NCI-H748 treated with DMSO at 0.1 percent for 48 hours (cell line): ENCODE results near the gene TECPR1.

Experiments used
- DNase-seq: peaks from one replicate; lab custom pipeline; 2025; lab: John Stamatoyannopoulos, UW

TECPR1 gene

GRCh38 chr7:98210513-98211220 lies 41.4 kb downstream of the TECPR1 start:
- no peak for DNase-seq

- no peak for DNase-seq
Measured at GRCh38 chr7:98209166-98209920, 42.7 kb downstream of the TECPR1 start.

- DNase-seq, result no peak
Measured at GRCh38 chr7:98206451-98207330, 45.3 kb downstream of the TECPR1 start.

DNA sequence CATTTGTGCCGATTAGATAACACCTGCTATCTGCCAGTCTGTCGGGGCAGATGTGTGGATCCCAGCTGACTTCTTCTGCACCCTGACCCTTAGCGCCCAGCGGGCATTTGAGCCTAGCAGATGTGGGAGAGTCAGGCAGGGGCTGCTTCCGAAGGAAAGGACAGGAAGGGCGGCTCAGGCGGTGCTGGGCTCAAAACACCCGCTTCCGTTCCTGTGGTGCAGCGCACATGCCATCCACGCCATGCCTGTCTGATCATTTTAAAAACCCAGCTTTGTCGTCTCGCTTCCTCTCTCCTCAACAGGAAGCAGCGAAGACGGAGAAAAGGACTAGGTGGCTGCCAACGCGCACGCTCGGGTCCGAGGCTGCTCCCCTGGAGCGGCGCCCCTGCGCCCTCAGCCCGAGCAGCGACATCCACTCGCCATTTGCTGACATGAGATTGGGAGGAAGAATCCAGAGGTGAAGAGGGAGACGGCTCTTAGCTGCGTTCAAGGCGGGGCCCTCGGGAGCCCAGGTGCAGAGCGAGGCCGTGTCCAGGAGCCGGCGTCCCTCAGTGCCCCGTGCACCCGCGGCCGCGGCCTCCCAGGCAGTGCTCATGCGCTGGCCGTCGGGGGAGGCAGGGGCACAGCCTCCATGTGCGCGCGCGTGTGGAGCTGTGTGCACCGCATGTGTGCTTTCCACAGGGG lies 46.7 kb downstream of the TECPR1 start:
- DNase-seq, result no peak

DNA sequence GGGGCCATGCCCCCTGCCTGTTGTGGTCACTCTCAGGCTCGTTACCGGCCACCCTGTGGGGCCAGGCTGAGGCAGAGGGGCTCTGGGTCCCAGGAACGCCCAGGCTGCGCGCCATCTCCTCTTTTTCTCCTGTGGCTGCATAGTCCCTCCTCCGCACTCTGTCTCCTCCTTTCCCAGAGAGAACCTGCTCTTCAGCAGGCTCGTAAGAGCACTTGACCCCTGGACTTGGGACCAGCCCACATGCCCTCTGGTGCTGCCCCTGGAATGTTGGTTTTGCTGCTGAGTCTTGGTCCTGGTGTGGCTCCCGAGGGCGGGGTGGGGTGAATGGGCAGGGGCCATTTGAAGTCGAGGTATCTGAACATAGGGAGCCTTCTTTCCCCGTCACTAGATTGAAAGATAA lies 47.4 kb downstream of the TECPR1 start:
- no peak for DNase-seq

DNA sequence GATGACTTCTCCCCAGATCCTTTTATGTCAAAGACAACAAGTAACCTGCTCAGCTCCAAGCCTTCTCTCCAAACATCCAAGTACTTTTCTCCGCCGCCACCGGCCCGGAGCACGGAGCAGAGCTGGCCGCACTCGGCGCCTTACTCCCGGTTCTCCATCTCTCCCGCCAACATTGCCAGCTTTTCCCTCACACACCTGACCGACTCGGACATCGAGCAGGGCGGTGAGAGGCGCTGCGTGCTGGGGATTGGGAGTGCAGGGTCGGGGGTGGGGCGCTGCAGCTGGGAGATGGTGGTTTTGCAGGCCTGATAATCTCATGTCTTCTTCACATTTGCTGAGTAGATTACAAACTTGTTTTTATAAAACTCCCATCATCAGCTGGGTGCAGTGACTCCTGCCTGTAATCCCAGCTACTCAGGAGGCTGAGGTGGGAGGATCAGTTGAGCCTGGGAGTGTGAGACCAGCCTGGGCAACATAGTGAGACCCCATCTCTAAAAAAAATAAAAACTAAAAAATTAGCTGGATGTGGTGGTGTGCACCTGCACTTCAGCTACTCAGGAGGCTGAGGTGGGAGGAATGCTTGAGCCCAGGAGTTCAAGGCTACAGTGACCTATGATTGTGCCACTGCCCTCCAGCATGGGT lies 47.9 kb downstream of the TECPR1 start:
- DNase-seq, result no peak

DNA sequence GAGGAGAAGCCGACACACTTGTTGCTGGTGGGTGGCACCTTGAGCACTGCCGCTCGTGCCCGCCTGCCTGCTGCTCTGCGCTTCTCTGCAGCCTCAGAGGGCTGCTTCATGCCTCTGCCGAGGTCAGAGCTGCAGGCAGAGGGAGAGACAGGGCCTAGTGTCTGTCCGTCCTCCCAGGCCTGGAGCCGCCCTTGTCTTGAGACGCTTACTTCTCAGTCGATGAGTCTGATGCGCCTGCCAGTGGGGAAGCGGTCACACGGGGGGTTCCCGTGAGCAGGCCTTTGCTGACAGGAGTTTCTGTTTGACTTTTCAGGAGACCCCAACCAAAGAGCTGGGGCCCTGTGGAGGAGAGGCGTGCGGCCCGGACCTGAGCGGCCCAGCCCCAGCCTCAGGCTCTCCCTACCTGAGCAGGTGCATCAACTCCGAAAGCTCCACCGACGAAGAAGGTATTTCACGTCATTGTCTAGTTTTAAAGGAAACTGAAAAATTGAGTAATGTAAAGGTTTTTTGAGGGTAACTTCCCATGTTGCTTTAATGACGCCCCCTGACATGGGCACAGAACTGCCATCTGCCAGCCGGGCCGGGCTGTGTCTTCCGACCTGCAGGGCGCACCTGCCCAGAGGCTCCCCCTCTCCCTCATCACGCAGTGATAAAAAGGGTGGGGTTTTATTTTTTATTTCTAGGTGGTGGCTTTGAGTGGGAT lies 48.6 kb downstream of the TECPR1 start:
- no peak for DNase-seq

DNA sequence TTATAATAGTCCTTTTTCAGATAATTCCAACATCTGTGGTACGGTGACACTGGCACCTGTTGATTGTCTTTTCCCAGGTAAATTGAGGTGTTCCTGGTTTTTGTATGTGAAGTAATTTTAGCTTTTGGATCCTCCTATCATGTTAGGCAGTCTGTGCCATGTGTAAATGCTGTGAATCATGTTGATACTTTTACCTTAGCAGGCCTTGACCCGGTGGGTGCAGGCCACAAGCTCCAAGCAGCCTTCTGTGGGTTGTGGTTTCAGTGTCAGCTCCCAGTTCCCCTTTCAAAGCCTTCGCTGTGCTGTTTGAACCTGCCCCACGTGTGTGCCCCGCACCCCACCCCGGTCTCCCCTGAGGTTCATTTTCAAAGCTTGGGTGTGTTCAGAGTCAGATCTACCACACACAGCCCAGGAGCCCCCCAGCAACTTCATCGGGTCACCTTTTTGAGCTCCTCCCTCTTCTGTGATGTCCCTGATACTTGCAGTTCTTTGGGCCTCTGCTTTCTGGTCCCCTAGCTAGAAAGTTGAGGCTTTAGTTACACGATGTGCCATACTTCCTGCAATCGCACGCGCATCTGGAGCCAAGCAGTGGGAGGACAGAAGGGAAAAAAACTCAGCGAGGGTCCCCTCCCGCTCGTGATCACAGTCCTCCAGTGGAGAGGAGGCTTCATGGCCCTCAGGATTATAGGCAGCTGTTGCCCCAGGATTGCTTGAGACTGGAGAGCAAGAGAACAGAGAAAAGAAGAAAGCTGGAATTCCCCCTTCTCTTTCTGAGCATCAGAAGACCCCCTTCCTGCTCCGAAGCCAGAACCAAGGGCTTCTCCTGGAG lies 49.5 kb downstream of the TECPR1 start:
- DNase-seq, result no peak

DNA sequence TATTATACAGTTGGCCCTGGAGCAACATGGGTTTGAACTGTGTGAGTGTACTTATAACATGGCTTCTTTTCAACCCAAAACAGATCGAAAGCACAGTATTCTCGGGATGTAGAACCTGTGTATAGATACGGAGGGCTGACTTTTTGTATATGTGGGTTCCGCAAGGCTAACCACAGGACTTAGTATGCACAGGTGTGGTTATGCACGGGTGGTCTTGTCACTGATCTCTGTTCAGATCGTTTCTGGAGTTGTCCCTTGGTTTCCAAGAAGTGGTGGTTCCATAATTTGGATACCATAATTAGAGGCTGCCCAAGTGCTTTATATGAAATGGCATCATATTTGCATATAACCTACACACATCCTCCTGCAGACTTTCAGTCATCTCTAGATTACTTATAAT lies 51.7 kb downstream of the TECPR1 start:
- DNase-seq, result no peak

DNA sequence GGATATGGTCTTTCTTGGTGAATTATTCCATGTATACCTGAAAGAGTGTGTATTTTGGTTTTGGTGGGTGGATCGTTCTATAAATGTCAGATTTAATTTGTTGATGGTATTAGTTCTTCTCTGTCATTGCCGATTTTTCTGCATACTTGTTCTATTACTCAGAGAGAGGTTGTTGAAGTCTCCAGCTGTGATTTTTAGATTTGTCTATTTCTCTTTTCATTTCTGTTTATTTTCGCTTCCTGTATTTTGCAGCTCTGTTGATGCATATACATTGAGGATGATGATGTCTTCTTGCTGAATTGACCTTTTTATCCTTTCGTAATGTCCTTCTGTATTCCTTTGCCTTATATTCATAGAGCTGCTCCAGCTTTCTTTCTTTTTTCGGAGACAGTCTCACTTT lies 52.9 kb downstream of the TECPR1 start:
- DNase-seq, result no peak

GRCh38 chr7:98196706-98197605 lies 55.1 kb downstream of the TECPR1 start:
- no peak for DNase-seq

- DNase-seq, result no peak
Measured at GRCh38 chr7:98194672-98195457, 57.2 kb downstream of the TECPR1 start.

GRCh38 chr7:98194186-98194585 lies 57.8 kb downstream of the TECPR1 start:
- no peak for DNase-seq

- DNase-seq, result no peak
Measured at GRCh38 chr7:98193474-98194180, 58.4 kb downstream of the TECPR1 start.

DNA sequence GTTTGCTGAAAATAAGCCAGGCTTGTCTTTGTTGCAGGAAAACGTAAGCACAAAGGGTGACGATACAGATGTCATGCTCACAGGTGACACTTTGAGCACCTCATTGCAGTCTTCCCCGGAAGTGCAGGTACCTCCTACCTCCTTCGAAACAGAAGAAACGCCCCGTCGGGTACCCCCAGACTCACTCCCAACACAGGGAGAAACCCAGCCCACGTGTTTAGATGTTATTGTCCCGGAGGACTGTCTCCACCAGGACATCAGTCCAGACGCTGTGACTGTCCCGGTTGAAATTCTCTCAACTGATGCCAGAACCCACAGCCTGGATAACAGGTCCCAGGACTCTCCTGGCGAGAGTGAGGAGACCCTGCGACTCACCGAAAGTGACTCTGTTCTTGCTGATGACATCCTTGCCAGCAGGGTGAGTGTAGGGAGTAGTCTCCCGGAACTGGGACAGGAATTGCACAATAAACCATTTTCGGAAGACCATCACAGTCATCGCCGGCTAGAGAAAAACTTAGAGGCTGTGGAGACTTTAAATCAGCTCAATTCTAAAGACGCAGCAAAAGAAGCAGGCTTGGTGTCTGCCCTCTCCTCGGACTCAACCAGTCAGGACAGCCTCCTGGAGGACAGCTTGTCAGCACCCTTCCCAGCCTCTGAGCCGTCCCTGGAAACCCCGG lies 59.1 kb downstream of the TECPR1 start:
- DNase-seq, result no peak

DNA sequence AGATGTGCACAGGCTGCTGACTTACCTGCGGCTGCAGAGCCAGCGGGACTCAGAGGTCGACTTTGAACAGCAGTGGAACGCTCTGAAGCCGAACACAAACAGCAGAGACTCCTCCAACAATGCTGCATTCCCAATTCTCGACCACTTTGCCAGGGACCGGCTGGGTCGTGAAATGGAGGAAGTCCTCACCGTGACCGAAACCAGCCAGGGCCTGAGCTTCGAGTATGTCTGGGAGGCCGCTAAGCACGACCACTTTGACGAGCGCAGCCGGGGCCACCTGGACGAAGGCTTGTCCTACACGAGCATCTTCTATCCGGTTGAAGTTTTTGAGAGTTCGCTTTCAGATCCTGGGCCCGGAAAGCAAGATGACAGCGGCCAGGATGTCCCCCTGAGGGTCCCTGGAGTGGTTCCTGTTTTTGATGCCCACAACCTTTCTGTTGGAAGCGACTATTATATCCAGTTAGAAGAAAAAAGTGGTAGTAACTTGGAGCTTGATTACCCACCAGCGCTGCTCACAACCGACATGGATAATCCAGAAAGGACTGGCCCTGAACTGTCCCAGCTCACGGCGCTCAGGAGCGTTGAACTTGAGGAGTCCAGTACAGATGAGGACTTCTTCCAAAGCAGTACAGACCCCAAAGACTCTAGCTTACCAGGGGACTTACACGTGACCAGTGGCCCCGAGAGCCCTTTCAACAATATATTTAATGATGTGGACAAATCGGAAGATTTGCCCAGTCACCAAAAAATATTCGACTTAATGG lies 60.2 kb downstream of the TECPR1 start:
- no peak for DNase-seq
